ENCODE results near the gene ADAM10.

The ADAM10 gene

GRCh38 chr15:58585693-58586443, 163.6 kb downstream of the ADAM10 start:
- TF ChIP-seq, protein P1, sequence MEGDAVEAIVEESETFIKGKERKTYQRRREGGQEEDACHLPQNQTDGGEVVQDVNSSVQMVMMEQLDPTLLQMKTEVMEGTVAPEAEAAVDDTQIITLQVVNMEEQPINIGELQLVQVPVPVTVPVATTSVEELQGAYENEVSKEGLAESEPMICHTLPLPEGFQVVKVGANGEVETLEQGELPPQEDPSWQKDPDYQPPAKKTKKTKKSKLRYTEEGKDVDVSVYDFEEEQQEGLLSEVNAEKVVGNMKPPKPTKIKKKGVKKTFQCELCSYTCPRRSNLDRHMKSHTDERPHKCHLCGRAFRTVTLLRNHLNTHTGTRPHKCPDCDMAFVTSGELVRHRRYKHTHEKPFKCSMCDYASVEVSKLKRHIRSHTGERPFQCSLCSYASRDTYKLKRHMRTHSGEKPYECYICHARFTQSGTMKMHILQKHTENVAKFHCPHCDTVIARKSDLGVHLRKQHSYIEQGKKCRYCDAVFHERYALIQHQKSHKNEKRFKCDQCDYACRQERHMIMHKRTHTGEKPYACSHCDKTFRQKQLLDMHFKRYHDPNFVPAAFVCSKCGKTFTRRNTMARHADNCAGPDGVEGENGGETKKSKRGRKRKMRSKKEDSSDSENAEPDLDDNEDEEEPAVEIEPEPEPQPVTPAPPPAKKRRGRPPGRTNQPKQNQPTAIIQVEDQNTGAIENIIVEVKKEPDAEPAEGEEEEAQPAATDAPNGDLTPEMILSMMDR (IDR thresholded peaks at IDR 0.05) = no peak
- Histone ChIP-seq H3K4me1 (ENCODE audit: control insufficient read depth in 1 of 2, insufficient read depth in 1 of 2, low read depth in 1 of 2, low read length in 1 of 2) (peaks cover 10 to 11% of the 10 kb centered on the region in 2 experiments), H3K36me3 (no peaks in the 10 kb centered on the region), H3K27ac (no peak overlapping the region), H3K4me3 (ENCODE audit: low read depth in 1 of 2, low read length in 1 of 2) (no peak overlapping the region), H3K9me3 (no peaks in the 10 kb centered on the region), H3K27me3 (no peaks in the 10 kb centered on the region)

GRCh38 chr15:58584789-58585461, 164.6 kb downstream of the ADAM10 start:
- H3K36me3 ChIP-seq = no peaks in the 10 kb centered on the region
- no peaks in the 10 kb centered on the region for H3K27me3 ChIP-seq
- no peak overlapping the region for H3K27ac ChIP-seq
- peaks cover 10 to 11% of the 10 kb centered on the region in 2 experiments for H3K4me1 ChIP-seq (ENCODE audit: control insufficient read depth in 1 of 2, insufficient read depth in 1 of 2, low read depth in 1 of 2, low read length in 1 of 2)
- no peak overlapping the region for H3K4me3 ChIP-seq (ENCODE audit: low read depth in 1 of 2, low read length in 1 of 2)
- TF ChIP-seq, protein P1 (IDR thresholded peaks at IDR 0.05) = no peak
- no peaks in the 10 kb centered on the region for H3K9me3 ChIP-seq

- no peaks in the 10 kb centered on the region for H3K36me3 ChIP-seq
- no peak overlapping the region for H3K4me3 ChIP-seq (ENCODE audit: low read depth in 1 of 2, low read length in 1 of 2)
- H3K4me1 ChIP-seq (ENCODE audit: control insufficient read depth in 1 of 2, insufficient read depth in 1 of 2, low read depth in 1 of 2, low read length in 1 of 2) = peaks cover 15 to 21% of the 10 kb centered on the region in 2 experiments
- H3K27ac ChIP-seq = no peak overlapping the region
- H3K27me3 ChIP-seq = no peaks in the 10 kb centered on the region
- H3K9me3 ChIP-seq = no peaks in the 10 kb centered on the region
- TF ChIP-seq, protein P1 (IDR thresholded peaks at IDR 0.05) = no peak
These were observed 166.2 kb downstream of the ADAM10 start for GRCh38 chr15:58583171-58583908.

DNA sequence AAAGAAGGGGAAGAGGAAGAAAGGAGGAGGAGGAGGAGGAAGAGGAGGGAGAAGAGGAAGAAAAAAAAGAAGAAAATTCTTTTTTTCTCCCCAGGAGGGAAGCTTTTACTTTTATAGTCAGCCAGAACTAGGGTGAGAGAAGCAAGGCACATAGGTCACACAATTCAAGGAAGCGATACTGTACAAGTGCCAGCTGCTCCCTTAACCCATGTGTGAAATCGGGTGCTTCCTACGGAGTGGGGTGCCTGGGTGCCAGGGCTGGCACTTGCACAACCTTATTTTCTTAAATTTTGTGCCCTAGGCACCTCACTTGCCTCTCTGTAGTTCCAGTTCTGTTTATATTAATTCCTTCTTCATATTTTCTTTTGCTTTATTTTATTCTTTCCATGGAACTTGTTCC, 167.3 kb downstream of the ADAM10 start:
- Histone ChIP-seq H3K9me3 (no peaks in the 10 kb centered on the region), H3K27me3 (no peaks in the 10 kb centered on the region), H3K4me3 (ENCODE audit: low read depth in 1 of 2, low read length in 1 of 2) (no peak overlapping the region), H3K27ac (no peak overlapping the region), H3K4me1 (ENCODE audit: control insufficient read depth in 1 of 2, insufficient read depth in 1 of 2, low read depth in 1 of 2, low read length in 1 of 2) (peaks cover 15 to 21% of the 10 kb centered on the region in 2 experiments), H3K36me3 (no peaks in the 10 kb centered on the region)
- TF ChIP-seq, protein P1 (IDR thresholded peaks at IDR 0.05) = no peak

DNA sequence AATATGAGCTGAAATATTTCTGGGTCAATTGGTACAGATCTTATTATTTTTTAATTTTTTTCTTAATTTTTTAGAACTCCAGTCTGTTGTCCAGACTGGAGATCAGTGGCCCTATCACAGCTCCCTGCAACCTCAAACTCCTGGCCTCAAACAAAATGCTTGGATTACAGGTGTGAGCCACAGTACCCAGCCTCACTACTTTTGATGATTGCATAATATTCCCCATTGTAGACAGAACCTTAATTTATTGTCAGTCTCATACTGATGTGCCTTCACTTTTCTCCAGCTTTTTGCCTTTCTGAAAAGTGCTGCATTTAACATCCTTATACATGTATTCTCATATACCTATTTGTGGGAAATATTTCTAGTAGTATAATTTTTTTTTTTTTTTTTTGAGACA, 172.8 kb downstream of the ADAM10 start:
- Histone ChIP-seq H3K27me3 (no peaks in the 10 kb centered on the region), H3K36me3 (no peaks in the 10 kb centered on the region), H3K4me1 (ENCODE audit: control insufficient read depth in 1 of 2, insufficient read depth in 1 of 2, low read depth in 1 of 2, low read length in 1 of 2) (peaks cover 5 to 10% of the 10 kb centered on the region in 2 experiments), H3K4me3 (ENCODE audit: low read depth in 1 of 2, low read length in 1 of 2) (no peak overlapping the region), H3K9me3 (no peaks in the 10 kb centered on the region), H3K27ac (no peak overlapping the region)
- TF ChIP-seq, protein P1 (IDR thresholded peaks at IDR 0.05) = no peak

Measured in neutrophil (primary cell).